Suprapubic skin (tissue), 4 donors: Measurements from ENCODE around the gene BLNK. TPM values are rescaled to one million over a fixed set of nuclear protein-coding genes. Genes with fewer than 3 reads are reported as not detected.

Source experiments
- DNase-seq, 2 donors: peaks; one replicate each; pipeline ENCODE4 v3.0.0-alpha.2; 2019; ENCODE audit warnings: low spot score in 2 of 2
- H3K27ac ChIP-seq: fragments of 200-600 bp; sonication (generic); one replicate; pipeline ENCODE4 v1.5.1; 2019
- H3K27me3 ChIP-seq: fragments of 200-600 bp; sonication (generic); one replicate; pipeline ENCODE4 v1.5.1; 2019
- H3K36me3 ChIP-seq: fragments of 200-600 bp; sonication (generic); one replicate; pipeline ENCODE4 v1.5.1; 2019
- H3K4me1 ChIP-seq: fragments of 200-600 bp; sonication (generic); one replicate; pipeline ENCODE4 v1.5.1; 2019
- H3K4me3 ChIP-seq: fragments of 200-600 bp; sonication (generic); one replicate; pipeline ENCODE4 v1.5.1; 2019; ENCODE audit warnings: mild to moderate bottlenecking
- H3K9me3 ChIP-seq: fragments of 200-600 bp; sonication (generic); one replicate; pipeline ENCODE4 v1.5.1; 2019
- EP300 ChIP-seq: sonication (generic); formaldehyde crosslinking; IDR thresholded peaks from one replicate; pipeline ENCODE4 v1.6.1; 2017; ENCODE audit warnings: antibody characterized with exemption
- POLR2A ChIP-seq, 2 donors: fragments of 450-650 bp; IDR thresholded peaks; one replicate each; pipeline ENCODE4 v1.6.1; 2017; ENCODE audit warnings: antibody characterized with exemption in 2 of 2, mild to moderate bottlenecking in 2 of 2, moderate library complexity in 2 of 2
- POLR2AphosphoS5 ChIP-seq, 3 donors: sonication (generic); formaldehyde crosslinking; IDR thresholded peaks; one replicate each; pipeline ENCODE4 v1.6.1; 2017; ENCODE audit warnings: antibody characterized with exemption in 3 of 3
- WGBS: methylation state at CpG from one replicate; pipeline ENCODE4 v1.1.5; 2018; 5-methylcytosine and 5-hydroxymethylcytosine counted together
- total RNA-seq, 4 donors: library from RNA; depleted of rRNA; stranded (reverse); fragments of >200 nt; gene quantifications; one replicate each; pipeline ENCODE4 v1.1.0, GENCODE V29; 2016
- TF ChIP-seq, protein P1 (sequence below), 2 donors: fragments of 200-600 bp in 1 of 2; fragments of 450-650 bp in 1 of 2; sonication (generic) in 1 of 2; IDR thresholded peaks; one replicate each; pipeline ENCODE4 v1.5.1; 2016 to 2019; ENCODE audit warnings: antibody characterized with exemption in 2 of 2, mild to moderate bottlenecking in 1 of 2, moderate library complexity in 1 of 2

Gene BLNK
- total RNA-seq, 4 donors from 2014 or later = 4.7 to 9.7 (median 5.7) TPM

DNA sequence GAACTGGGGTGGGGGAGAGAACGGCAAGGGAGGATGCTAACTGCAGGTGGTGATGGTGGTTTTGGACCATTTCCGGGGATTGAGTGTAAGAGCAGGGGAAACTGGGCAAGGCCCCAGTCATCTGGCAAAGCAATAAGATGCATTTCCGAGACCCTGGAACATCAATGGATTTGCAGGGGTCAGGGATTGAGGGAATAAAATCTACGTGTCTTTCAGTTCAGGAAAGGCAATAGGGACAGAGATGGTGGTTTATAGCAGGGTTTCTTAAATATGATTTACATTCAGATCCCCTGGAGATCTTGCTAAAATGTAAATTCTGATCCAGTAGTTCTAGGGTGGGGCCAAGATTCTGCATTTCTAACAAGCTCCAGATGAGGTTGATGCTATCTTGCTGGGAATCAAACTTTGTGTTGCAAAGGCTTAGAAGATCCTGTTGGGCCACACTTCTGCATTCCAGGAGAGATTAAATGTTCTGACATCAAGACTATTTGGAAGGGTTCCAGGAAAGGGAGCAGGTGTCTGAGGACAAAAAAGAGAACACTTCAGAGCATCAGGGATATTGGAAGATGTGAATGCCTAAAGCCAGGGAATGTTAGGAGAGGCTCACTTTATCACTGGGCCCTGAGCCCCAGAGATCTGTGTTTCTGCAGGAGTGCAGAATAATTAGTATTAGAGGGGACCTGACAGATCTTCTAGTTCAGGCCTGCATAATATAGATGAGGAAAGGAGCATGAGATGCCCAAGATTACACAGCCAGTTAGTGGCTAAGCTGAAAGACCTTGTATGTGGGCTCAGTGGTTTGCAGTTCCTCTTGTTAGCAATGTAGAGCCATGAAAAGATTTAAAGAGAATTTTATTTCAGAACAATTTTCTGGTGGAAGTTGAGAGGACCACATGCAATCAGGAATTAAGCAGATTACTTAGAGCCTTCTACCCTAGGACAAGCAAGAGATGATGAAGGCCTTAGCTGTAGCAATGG lies 32.4 kb downstream of the BLNK start:
- Histone ChIP-seq H3K36me3 (no peaks in the 10 kb centered on the region), H3K27me3 (no peaks in the 10 kb centered on the region), H3K4me1 (no peaks in the 10 kb centered on the region), H3K27ac (no peak overlapping the region), H3K4me3 (no peak overlapping the region), H3K9me3 (no peaks in the 10 kb centered on the region)
- WGBS = 50% methylated on average over 4 of the region's 4 CpGs
- TF ChIP-seq EP300 (no peak), POLR2A (IDR thresholded peaks at IDR 0.05) (no peak), POLR2AphosphoS5 (IDR thresholded peaks at IDR 0.05) (no peak)
- TF ChIP-seq, protein P1, sequence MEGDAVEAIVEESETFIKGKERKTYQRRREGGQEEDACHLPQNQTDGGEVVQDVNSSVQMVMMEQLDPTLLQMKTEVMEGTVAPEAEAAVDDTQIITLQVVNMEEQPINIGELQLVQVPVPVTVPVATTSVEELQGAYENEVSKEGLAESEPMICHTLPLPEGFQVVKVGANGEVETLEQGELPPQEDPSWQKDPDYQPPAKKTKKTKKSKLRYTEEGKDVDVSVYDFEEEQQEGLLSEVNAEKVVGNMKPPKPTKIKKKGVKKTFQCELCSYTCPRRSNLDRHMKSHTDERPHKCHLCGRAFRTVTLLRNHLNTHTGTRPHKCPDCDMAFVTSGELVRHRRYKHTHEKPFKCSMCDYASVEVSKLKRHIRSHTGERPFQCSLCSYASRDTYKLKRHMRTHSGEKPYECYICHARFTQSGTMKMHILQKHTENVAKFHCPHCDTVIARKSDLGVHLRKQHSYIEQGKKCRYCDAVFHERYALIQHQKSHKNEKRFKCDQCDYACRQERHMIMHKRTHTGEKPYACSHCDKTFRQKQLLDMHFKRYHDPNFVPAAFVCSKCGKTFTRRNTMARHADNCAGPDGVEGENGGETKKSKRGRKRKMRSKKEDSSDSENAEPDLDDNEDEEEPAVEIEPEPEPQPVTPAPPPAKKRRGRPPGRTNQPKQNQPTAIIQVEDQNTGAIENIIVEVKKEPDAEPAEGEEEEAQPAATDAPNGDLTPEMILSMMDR (IDR thresholded peaks at IDR 0.05) = no peak
- DNase-seq = no peak

DNA sequence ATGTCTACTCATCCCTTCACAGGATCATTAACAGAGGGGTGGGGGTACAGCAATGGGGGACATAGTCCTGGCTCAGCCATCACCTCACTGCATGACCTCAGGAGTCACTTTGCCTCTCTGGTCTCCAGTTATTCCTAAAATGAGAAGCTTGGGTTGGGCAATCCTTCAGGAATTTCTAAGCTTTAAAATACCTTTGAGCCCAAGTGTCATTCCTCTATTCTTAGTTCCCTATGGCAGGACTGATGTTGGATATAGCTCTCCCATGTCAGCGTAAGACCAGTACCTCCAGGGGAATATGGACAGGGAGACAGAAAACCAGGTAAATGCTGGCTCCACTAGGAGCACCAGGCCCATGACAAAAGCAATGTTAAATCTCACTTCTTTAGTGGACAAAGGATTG lies 34.5 kb downstream of the BLNK start:
- Histone ChIP-seq H3K4me3 (no peak overlapping the region), H3K4me1 (no peaks in the 10 kb centered on the region), H3K27ac (no peak overlapping the region), H3K27me3 (no peaks in the 10 kb centered on the region), H3K9me3 (no peaks in the 10 kb centered on the region), H3K36me3 (no peaks in the 10 kb centered on the region)
- whole genome bisulfite sequencing = 95% methylated on average over 1 of the region's 1 CpG
- no peak for TF ChIP-seq POLR2AphosphoS5 (IDR thresholded peaks at IDR 0.05)
- TF ChIP-seq POLR2A (IDR thresholded peaks at IDR 0.05) = no peak
- TF ChIP-seq, protein P1 (IDR thresholded peaks at IDR 0.05) = no peak
- TF ChIP-seq EP300 = no peak
- no peak for DNase-seq

DNA sequence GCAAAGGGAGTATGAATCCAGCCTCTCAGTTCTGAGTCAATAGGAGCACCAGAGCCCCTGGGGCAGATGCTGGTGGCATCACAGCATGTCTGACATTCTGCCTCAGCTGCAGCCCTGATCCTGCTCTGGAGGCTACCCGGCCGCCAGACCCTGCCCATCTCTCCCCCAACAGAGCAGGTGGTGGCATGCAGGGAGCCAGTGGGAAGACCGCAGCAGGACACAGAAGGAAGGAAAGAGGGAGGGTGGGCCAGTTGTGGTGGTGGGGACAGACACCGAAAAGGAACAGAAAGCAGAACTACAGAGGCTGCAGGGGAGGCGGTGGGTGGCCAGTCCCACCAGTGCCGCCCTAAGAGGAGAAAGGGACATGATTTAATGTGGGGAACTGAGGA lies 35.3 kb downstream of the BLNK start:
- TF ChIP-seq, protein P1 (IDR thresholded peaks at IDR 0.05) = no peak
- TF ChIP-seq POLR2A (IDR thresholded peaks at IDR 0.05) = no peak
- TF ChIP-seq EP300 = no peak
- TF ChIP-seq POLR2AphosphoS5 (IDR thresholded peaks at IDR 0.05) = no peak
- 88% methylated on average over 6 of the region's 6 CpGs for WGBS
- no peaks in the 10 kb centered on the region for H3K4me1 ChIP-seq
- no peaks in the 10 kb centered on the region for H3K36me3 ChIP-seq
- no peaks in the 10 kb centered on the region for H3K27me3 ChIP-seq
- no peak overlapping the region for H3K4me3 ChIP-seq
- H3K27ac ChIP-seq = no peak overlapping the region
- no peak for DNase-seq
- H3K9me3 ChIP-seq = no peaks in the 10 kb centered on the region

DNA sequence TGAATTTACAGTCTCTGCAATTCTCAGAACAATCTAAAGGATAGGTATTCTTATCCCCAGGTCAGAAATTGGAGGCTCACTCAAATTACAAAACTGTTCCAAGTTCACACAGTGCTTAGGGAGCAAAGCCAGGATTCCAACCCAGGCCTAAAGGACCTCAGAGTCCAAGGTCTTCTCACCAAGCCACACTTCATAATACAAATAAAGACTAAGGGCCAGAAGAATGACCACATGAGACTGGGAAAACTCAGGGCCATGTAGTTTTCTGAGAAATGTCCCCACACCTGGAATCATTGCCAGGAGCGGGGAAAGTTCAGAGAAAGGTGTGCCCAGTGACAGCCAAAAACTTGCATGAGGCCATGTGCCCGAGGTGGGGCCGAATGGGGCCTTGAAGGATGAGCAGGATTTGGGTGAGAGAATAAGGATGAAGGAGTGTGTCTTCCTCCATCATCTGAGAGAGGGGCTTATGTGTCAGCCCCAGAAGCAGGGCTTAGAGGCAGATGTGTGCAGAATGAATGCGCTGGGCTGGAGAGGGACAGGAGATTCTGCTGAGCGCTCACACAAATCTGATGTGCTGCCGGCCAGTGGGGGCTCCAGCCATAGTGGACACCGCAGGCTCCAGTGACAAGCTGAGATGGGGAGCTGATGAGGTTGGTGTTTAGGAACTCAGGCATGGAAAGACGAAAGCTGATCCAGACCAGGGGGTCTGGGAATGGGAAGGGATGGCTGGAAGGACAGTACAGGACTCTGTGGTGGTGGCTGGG lies 35.9 kb downstream of the BLNK start:
- DNase-seq = no peak
- Histone ChIP-seq H3K27ac (no peak overlapping the region), H3K4me3 (no peak overlapping the region), H3K27me3 (no peaks in the 10 kb centered on the region), H3K4me1 (no peaks in the 10 kb centered on the region), H3K9me3 (no peaks in the 10 kb centered on the region), H3K36me3 (no peaks in the 10 kb centered on the region)
- 94% methylated on average over 8 of the region's 8 CpGs for WGBS
- TF ChIP-seq POLR2A (IDR thresholded peaks at IDR 0.05) = no peak
- no peak for TF ChIP-seq EP300
- no peak for TF ChIP-seq POLR2AphosphoS5 (IDR thresholded peaks at IDR 0.05)
- TF ChIP-seq, protein P1 (IDR thresholded peaks at IDR 0.05) = no peak

DNA sequence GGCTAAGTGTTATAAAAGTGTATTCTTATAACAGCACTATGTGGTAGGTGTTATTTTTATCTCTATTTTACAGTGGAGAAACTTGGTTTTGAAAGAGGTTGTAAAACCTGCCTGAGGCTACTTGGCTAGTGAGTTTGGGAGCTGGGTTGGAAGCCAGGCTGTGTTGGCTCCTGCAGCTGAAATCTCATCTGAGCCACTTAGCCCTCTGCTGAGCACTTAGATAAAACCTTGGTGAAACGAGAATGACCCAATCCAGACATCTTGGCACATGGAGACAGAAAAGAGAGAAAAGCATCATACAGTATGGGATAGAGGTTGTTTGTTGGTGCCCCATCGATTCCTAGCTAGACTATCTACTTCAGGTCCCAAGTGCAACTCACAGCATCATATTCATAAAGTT lies 37.4 kb downstream of the BLNK start:
- Histone ChIP-seq H3K4me1 (no peaks in the 10 kb centered on the region), H3K9me3 (no peaks in the 10 kb centered on the region), H3K36me3 (no peaks in the 10 kb centered on the region), H3K27ac (no peak overlapping the region), H3K27me3 (no peaks in the 10 kb centered on the region), H3K4me3 (no peak overlapping the region)
- no peak for TF ChIP-seq EP300
- no peak for TF ChIP-seq POLR2A (IDR thresholded peaks at IDR 0.05)
- TF ChIP-seq, protein P1 (IDR thresholded peaks at IDR 0.05) = no peak
- no peak for TF ChIP-seq POLR2AphosphoS5 (IDR thresholded peaks at IDR 0.05)
- WGBS = 18% methylated on average over 2 of the region's 2 CpGs
- DNase-seq = no peak
